GM18526 (cell line): ENCODE results near the gene SUSD1.

Experiments used
- POLR2A ChIP-seq: IDR thresholded peaks from 3 replicates; pipeline ENCODE4 v1.6.1; 2011; ENCODE audit not compliant: insufficient read length; ENCODE audit errors: extremely low read depth

The SUSD1 gene

GRCh38 chr9:112049811-112050516, 125.1 kb downstream of the SUSD1 start:
- TF ChIP-seq POLR2A: no peak

DNA sequence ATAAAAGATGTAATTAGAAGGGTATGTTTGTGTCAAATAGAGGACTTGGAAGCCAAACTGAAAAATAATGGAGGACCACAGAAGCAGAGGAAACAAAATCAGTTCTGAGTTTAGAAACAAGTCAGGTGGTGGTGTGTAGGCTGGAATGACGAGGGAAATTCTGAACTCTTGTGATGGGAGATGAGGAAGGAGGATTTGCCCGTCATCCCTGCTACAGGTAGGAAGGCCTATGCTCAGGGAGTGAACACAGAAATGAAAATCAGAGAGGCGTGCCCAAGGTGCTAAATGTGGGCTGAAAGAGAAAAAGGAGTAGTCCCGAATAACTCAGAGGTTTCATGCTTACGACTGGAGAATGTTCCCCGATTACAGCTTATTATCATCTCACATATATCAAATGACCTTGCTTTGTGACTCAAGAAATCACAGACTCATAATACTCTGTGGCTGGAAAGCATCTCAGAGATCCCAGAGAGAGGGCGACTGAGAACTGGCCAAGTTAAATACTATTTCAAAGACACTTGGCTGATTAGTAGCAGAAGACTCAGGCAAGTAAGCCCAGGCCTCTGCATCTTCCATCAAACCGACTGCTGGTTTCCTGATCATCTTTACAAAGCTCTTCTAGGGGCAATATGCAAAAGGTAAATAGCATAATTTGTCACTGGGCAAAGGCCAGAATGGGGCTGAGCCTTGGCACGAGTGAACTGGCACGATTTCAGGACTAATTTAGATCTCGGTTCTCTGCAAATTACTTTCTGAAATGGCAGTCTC, 126.0 kb downstream of the SUSD1 start:
- no peak for TF ChIP-seq POLR2A

DNA sequence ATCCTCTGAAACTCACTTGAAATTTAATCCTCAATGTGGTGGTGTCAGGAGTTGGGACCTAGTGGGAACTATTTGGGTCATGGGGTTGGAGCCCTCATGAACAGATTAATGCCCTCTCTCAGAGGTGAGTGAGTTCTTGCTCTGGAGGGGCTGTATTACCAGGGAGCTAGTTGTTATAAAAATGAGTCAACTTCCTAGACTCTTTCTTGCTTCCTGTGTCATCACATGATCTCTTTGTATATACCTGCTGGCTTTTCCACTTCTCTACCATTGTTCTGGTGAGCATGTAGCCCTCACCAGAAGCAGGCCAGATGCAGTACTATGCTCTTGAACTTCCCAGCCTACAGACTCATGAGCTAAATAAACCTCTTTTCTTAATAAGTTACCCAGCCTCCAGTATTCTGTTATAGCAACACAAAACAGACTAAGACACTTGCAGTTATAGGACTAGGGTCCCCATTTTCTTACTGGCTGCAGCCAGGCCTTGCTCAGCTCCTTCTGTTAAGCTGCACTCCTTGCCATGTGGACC, 127.5 kb downstream of the SUSD1 start:
- TF ChIP-seq POLR2A: no peak

GRCh38 chr9:112046181-112046580, 128.9 kb downstream of the SUSD1 start:
- TF ChIP-seq POLR2A: no peak

DNA sequence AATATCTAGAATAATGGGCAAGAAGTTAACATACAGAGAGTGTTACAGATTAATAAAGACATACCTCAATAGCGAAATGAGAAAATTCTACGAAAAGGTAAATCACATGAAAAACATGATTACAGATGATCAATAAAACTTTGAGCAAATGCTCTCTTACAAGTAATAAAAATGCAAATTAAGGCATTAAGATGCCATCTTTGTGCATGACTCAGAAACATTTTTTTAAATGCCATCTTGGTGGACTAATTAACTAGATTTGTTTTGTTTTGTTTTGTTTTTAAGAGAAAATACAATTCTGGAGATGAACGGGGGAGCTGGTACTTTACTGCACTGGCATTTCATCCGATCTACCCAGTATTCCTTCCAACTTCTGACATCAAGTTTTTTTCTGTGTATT, 130.2 kb downstream of the SUSD1 start:
- TF ChIP-seq POLR2A: no peak

DNA sequence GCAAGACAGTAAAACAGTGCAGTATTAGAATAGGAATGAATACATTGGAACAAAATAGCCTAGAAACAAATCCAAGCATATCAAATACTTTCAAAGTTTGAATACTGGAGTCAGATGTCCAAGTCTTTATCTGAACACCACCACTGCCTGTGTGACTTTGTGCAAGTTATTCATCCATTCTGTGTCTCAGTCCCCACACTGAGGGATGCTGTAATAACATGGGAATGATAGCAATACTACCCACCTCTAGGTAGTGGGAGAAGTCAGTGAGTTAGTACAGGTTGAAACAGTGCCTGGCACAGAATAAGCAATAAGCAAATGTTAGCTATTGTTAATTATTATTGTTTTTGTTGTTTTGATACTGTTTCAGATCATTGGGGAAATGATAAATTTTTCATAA, 130.9 kb downstream of the SUSD1 start:
- TF ChIP-seq POLR2A: no peak

DNA sequence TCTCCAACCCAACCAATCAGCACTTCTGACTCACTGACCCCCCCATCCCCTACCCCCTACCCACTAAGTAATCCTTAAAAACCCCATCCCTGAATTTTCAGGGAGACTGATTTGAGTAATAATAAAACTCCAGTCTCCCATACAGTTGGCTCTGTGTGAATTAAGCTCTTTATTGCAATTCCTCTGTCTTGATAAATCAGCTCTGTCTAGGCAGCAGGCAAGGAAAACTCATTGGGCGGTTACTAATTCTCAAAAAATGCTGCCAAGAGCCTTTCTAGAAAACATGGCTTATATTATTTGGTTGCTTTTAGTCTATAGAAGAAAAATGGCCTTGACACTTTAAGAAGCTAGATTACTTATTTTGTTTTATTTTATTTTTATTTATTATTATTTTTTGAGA, 131.7 kb downstream of the SUSD1 start:
- no peak for TF ChIP-seq POLR2A

GRCh38 chr9:112042769-112043168, 132.3 kb downstream of the SUSD1 start:
- no peak for TF ChIP-seq POLR2A

GRCh38 chr9:112042244-112042638, 132.9 kb downstream of the SUSD1 start:
- TF ChIP-seq POLR2A: no peak

- TF ChIP-seq POLR2A: no peak
Observed at GRCh38 chr9:112041536-112042243, 133.4 kb downstream of the SUSD1 start.

DNA sequence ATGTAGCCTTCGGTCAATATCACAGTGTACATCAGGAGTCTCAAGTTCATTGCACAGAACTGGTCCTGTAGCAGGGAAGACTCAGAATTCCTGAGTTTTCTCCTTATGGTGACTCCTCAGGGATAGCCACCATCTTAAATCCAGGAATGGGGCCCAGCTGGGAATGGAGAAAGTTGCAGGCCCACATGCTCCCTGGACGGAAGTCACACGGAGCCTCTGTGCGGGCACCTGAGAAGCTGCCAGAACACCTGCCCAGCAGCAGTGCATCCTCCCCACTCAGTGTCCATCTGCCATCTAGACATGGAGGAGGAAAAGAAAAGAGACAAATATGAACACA, 133.9 kb downstream of the SUSD1 start:
- no peak for TF ChIP-seq POLR2A

- TF ChIP-seq POLR2A: no peak
Observed at GRCh38 chr9:112038017-112038408, 137.1 kb downstream of the SUSD1 start.

GRCh38 chr9:112037281-112038016, 137.6 kb downstream of the SUSD1 start:
- no peak for TF ChIP-seq POLR2A

- TF ChIP-seq POLR2A: no peak
Observed at GRCh38 chr9:112035166-112035826, 139.8 kb downstream of the SUSD1 start.

- no peak for TF ChIP-seq POLR2A
Observed at GRCh38 chr9:112034216-112034611, 140.9 kb downstream of the SUSD1 start.
